ENCODE measurements around the gene FKBP15. TPM values are rescaled to one million over a fixed set of nuclear protein-coding genes. Genes with fewer than 3 reads are reported as not detected.

The FKBP15 gene
- total and polyA plus RNA-seq, 2 of the 8 experiments (the other 6 are each of a cell fraction or from before 2014, with no cell fraction given): 9.9 to 13.8 TPM

GRCh38 chr9:113205861-113206260 lies 15.2 kb downstream of the FKBP15 start:
- no peak overlapping the region for H2BK12ac ChIP-seq (ENCODE audit: low read depth, low read length)
- H3K4ac ChIP-seq (replicated peaks; ENCODE audit: insufficient read length, low read depth, low read length): no peak overlapping the region
- H3K9ac ChIP-seq (replicated peaks in 1 of 4; ENCODE audit: extremely low read depth in 1 of 4, low read depth in 3 of 4, low read length in 3 of 4): no peak overlapping the region
- peaks cover 0 to 6% (median 1%) of the 10 kb centered on the region in 4 experiments; a peak in 2 of 8 replicates for H3K36me3 ChIP-seq (ENCODE audit: control insufficient read depth in 2 of 4, insufficient read depth in 4 of 4, low read length in 3 of 4)
- H2BK15ac ChIP-seq (ENCODE audit: low read length): no peak overlapping the region
- H3K27ac ChIP-seq (ENCODE audit: low read depth, low read length): no peak overlapping the region
- H4K8ac ChIP-seq (ENCODE audit: extremely low read depth, insufficient read depth, low read length): no peak overlapping the region
- H4K5ac ChIP-seq (ENCODE audit: insufficient read length, low read depth, low read length): no peak overlapping the region
- no peak overlapping the region for H2BK20ac ChIP-seq (ENCODE audit: low read length)
- H3K4me1 ChIP-seq (replicated peaks in 1 of 4; ENCODE audit: control insufficient read depth in 3 of 4, insufficient read depth in 4 of 4, low read length in 3 of 4): no peaks in the 10 kb centered on the region
- no peak overlapping the region for H3K4me2 ChIP-seq (ENCODE audit: insufficient read depth in 1 of 2, low read depth in 2 of 2, low read length in 2 of 2)
- no peak overlapping the region for H4K91ac ChIP-seq (replicated peaks; ENCODE audit: insufficient read length, low read length)
- no peak overlapping the region for H3K23ac ChIP-seq (ENCODE audit: insufficient read length)
- no peak overlapping the region for H3K56ac ChIP-seq (replicated peaks; ENCODE audit: insufficient read length, low read depth, low read length)
- H3K79me2 ChIP-seq (ENCODE audit: control insufficient read depth in 1 of 2, insufficient read depth in 2 of 2, low read length in 2 of 2): no peaks in the 10 kb centered on the region
- H2BK5ac ChIP-seq (ENCODE audit: low read depth, low read length): no peak overlapping the region
- H3K4me3 ChIP-seq (ENCODE audit: extremely low read depth in 1 of 4, insufficient read depth in 2 of 4, low read depth in 3 of 4, low read length in 4 of 4): no peak overlapping the region
- H3K14ac ChIP-seq (ENCODE audit: insufficient read length): no peak overlapping the region
- DNase-seq (ENCODE audit: low read depth in 1 of 2, low spot score in 2 of 2) (no peak), FAIRE-seq (no peak)
- H3K18ac ChIP-seq (ENCODE audit: extremely low read depth, low read length): no peak overlapping the region
- H3K9me3 ChIP-seq (ENCODE audit: insufficient read depth in 2 of 2, low read depth in 1 of 2, low read length in 1 of 2): no peaks in the 10 kb centered on the region
- 86% methylated on average over 1 of the region's 1 CpG; no CpG with 5 or more reads in 1 of the 2 experiments for WGBS, 2 experiments (ENCODE audit: extremely low coverage in 1 of 2, insufficient coverage in 1 of 2, insufficient read length in 1 of 2, insufficient replicate concordance in 2 of 2, low coverage in 1 of 2, low lambda C conversion rate in 2 of 2, missing lambda C conversion rate in 1 of 2)
- no peaks in the 10 kb centered on the region for H3K27me3 ChIP-seq (replicated peaks in 1 of 4; ENCODE audit: control insufficient read depth in 3 of 4, extremely low read depth in 1 of 4, insufficient read depth in 3 of 4, low read length in 3 of 4)
- ChIA-PET CTCF (ENCODE audit: partially characterized antibody) (interaction anchor here (0.6 kb wide), 2 partner anchors 32 to 48 kb away, joined by 3 read pairs; no protein-coding TSS in a partner anchor), POLR2A (ENCODE audit: partially characterized antibody) (no interaction called here)
- no peak overlapping the region for H2BK120ac ChIP-seq (replicated peaks; ENCODE audit: low read depth, low read length)
- H3K23me2 ChIP-seq (ENCODE audit: low read depth, low read length): no peaks in the 10 kb centered on the region
- H2AFZ ChIP-seq (ENCODE audit: low read length): no peak overlapping the region
- H4K20me1 ChIP-seq (replicated peaks in 1 of 2; ENCODE audit: control insufficient read depth in 1 of 2, insufficient read depth in 2 of 2, low read length in 2 of 2): no peaks in the 10 kb centered on the region
- H3K79me1 ChIP-seq (ENCODE audit: low read depth, low read length): no peaks in the 10 kb centered on the region
- H2AK5ac ChIP-seq (ENCODE audit: low read depth, low read length): no peak overlapping the region
- TF ChIP-seq CEBPB (IDR thresholded peaks at IDR 0.05; ENCODE audit: low read depth, low read length) (no peak), JUND (IDR thresholded peaks at IDR 0.05; ENCODE audit: low read length) (no peak), CHD2 (IDR thresholded peaks at IDR 0.05; ENCODE audit: low read length) (no peak), HDAC6 (IDR thresholded peaks at IDR 0.05; ENCODE audit: low read depth, low read length) (no peak), GTF2F1 (IDR thresholded peaks at IDR 0.05; ENCODE audit: borderline replicate concordance, low read depth, low read length) (no peak), NRF1 (IDR thresholded peaks at IDR 0.05; ENCODE audit: low read depth, low read length) (no peak), RFX5 (IDR thresholded peaks at IDR 0.05; ENCODE audit: borderline replicate concordance, low read depth, low read length) (no peak), FOSL1 (IDR thresholded peaks at IDR 0.05; ENCODE audit: insufficient read depth, low read depth, low read length) (no peak), MAX (IDR thresholded peaks at IDR 0.05) (no peak)

All from H1 (cell line).